Astrocyte (in vitro differentiated cells and primary cell): ENCODE results near the gene EN2. TPM values are rescaled to one million over a fixed set of nuclear protein-coding genes. Genes with fewer than 3 reads are reported as not detected.

ENCODE experiments used
- DNase-seq: peaks from one replicate; pipeline ENCODE4 v3.0.0-alpha.2; 2010; ENCODE audit warnings: low read depth
- FAIRE-seq: peaks from 2 replicates; lab custom pipeline; 2011; peaks lifted over from hg19 to GRCh38; lab: Jason Lieb, UNC
- H2AFZ ChIP-seq: 2 replicates; pipeline ENCODE4 v1.6.0; 2012; ENCODE audit warnings: low read depth, low read length, inconsistent platforms
- H3K27ac ChIP-seq: 2 replicates; pipeline ENCODE4 v1.5.1; 2011; ENCODE audit warnings: low read depth, low read length, inconsistent platforms
- H3K27me3 ChIP-seq: 2 replicates; pipeline ENCODE4 v1.6.0; 2011; ENCODE audit warnings: low read length, inconsistent platforms; ENCODE audit not compliant: insufficient read depth
- H3K36me3 ChIP-seq: 2 replicates; pipeline ENCODE4 v1.5.1; 2011; ENCODE audit warnings: low read length, inconsistent platforms; ENCODE audit not compliant: insufficient read depth
- H3K4me1 ChIP-seq: 2 replicates; pipeline ENCODE4 v1.5.1; 2011; ENCODE audit warnings: low read length, inconsistent platforms; ENCODE audit not compliant: insufficient read depth
- H3K4me2 ChIP-seq: 2 replicates; pipeline ENCODE4 v1.6.0; 2012; ENCODE audit warnings: low read length, inconsistent platforms
- H3K4me3 ChIP-seq: 2 replicates; pipeline ENCODE4 v1.5.1; 2011; ENCODE audit warnings: low read depth, mild to moderate bottlenecking, low read length, inconsistent platforms; ENCODE audit not compliant: insufficient read depth
- H3K79me2 ChIP-seq: 2 replicates; pipeline ENCODE4 v1.6.0; 2012; ENCODE audit warnings: mild to moderate bottlenecking, low read length, inconsistent platforms; ENCODE audit not compliant: insufficient read depth
- H3K9ac ChIP-seq: 2 replicates; pipeline ENCODE4 v1.6.0; 2012; ENCODE audit warnings: mild to moderate bottlenecking, low read length, inconsistent platforms
- H3K9me3 ChIP-seq: 2 replicates; pipeline ENCODE4 v1.5.1; 2012; ENCODE audit warnings: low read depth, mild to moderate bottlenecking, low read length, inconsistent platforms; ENCODE audit not compliant: insufficient read depth
- H4K20me1 ChIP-seq: 2 replicates; pipeline ENCODE4 v1.6.0; 2012; ENCODE audit warnings: low read length, inconsistent platforms; ENCODE audit not compliant: insufficient read depth
- H3K27ac Mint-ChIP-seq: one replicate; pipeline ENCODE4 v1.8.0; 2021; ENCODE audit warnings: mild to moderate bottlenecking, mixed read lengths; ENCODE audit not compliant: unreplicated experiment
- H3K27me3 Mint-ChIP-seq: one replicate; pipeline ENCODE4 v1.8.0; 2021; ENCODE audit warnings: low read depth, mixed read lengths; ENCODE audit not compliant: unreplicated experiment
- H3K36me3 Mint-ChIP-seq: one replicate; pipeline ENCODE4 v1.8.0; 2021; ENCODE audit warnings: low read depth, mixed read lengths; ENCODE audit not compliant: unreplicated experiment
- H3K4me1 Mint-ChIP-seq: one replicate; pipeline ENCODE4 v1.8.0; 2021; ENCODE audit warnings: low read depth, mixed read lengths; ENCODE audit not compliant: unreplicated experiment
- H3K4me3 Mint-ChIP-seq: one replicate; pipeline ENCODE4 v1.8.0; 2021; ENCODE audit warnings: mild to moderate bottlenecking, moderate library complexity, mixed read lengths; ENCODE audit not compliant: unreplicated experiment
- H3K9me3 Mint-ChIP-seq: one replicate; pipeline ENCODE4 v1.8.0; 2021; ENCODE audit warnings: mild to moderate bottlenecking, mixed read lengths; ENCODE audit not compliant: unreplicated experiment
- CTCF ChIP-seq: IDR thresholded peaks from 2 replicates; pipeline ENCODE4 v1.5.1; 2011; ENCODE audit warnings: low read depth, mild to moderate bottlenecking, inconsistent platforms, low read length, moderate library complexity; ENCODE audit not compliant: insufficient read depth
- EZH2 ChIP-seq: IDR thresholded peaks from 2 replicates; pipeline ENCODE4 v1.6.1; 2012; ENCODE audit warnings: mild to moderate bottlenecking, low read length, inconsistent platforms; ENCODE audit not compliant: insufficient read depth
- total RNA-seq: library from RNA; stranded (reverse); gene quantifications from 2 replicates; pipeline ENCODE4 v1.2.1, GENCODE V29; 2021

The EN2 gene
- total RNA-seq, 1 donor from 2014 or later: not detected

GRCh38 chr7:155452505-155453295 is 5.2 kb upstream of the EN2 start:
- no peak for DNase-seq
- Histone ChIP-seq H4K20me1 (peaks cover 4% of the 10 kb centered on the region), H3K27ac (no peak overlapping the region), H3K27me3 (peaks cover 93% of the 10 kb centered on the region), H2AFZ (no peak overlapping the region), H3K79me2 (no peaks in the 10 kb centered on the region), H3K4me1 (peaks cover 3% of the 10 kb centered on the region), H3K4me2 (no peak overlapping the region), H3K36me3 (no peaks in the 10 kb centered on the region), H3K9ac (no peak overlapping the region), H3K9me3 (peaks cover 3% of the 10 kb centered on the region), H3K4me3 (no peak overlapping the region)
- H3K4me3 Mint-ChIP-seq: no peak overlapping the region
- peaks cover 26% of the 10 kb centered on the region for H3K9me3 Mint-ChIP-seq
- H3K4me1 Mint-ChIP-seq: no peaks in the 10 kb centered on the region
- H3K36me3 Mint-ChIP-seq: peaks cover 2% of the 10 kb centered on the region
- no peak for TF ChIP-seq CTCF
- no peak for TF ChIP-seq EZH2
- FAIRE-seq: no peak
- H3K27me3 Mint-ChIP-seq: peaks cover 66% of the 10 kb centered on the region
- peak overlapping the region; percentile 72 for H3K27ac Mint-ChIP-seq

GRCh38 chr7:155453296-155454182 is 4.4 kb upstream of the EN2 start:
- peak overlapping the region; percentile 72 for H3K27ac Mint-ChIP-seq
- no peak for FAIRE-seq

More at GRCh38 chr7:155453296-155454182, 4.4 kb upstream of the EN2 start:
- Mint-ChIP-seq H3K4me1 (no peaks in the 10 kb centered on the region), H3K9me3 (peaks cover 20% of the 10 kb centered on the region), H3K27me3 (peaks cover 60% of the 10 kb centered on the region), H3K4me3 (no peak overlapping the region), H3K36me3 (peaks cover 2% of the 10 kb centered on the region)
- DNase-seq: no peak
- H3K4me2 ChIP-seq: no peak overlapping the region
- H3K79me2 ChIP-seq: no peaks in the 10 kb centered on the region
- peaks cover 88% of the 10 kb centered on the region for H3K27me3 ChIP-seq
- TF ChIP-seq EZH2 (peak; percentile 24), CTCF (no peak)
- H4K20me1 ChIP-seq: peaks cover 4% of the 10 kb centered on the region
- no peak overlapping the region for H3K9ac ChIP-seq
- H3K4me3 ChIP-seq: no peak overlapping the region
- peaks cover 3% of the 10 kb centered on the region for H3K4me1 ChIP-seq
- no peak overlapping the region for H3K27ac ChIP-seq
- no peaks in the 10 kb centered on the region for H3K9me3 ChIP-seq
- H3K36me3 ChIP-seq: no peaks in the 10 kb centered on the region
- no peak overlapping the region for H2AFZ ChIP-seq
